Body of pancreas (tissue), 4 donors: ENCODE data around the gene FGFBP3. TPM values are rescaled to one million over a fixed set of nuclear protein-coding genes. Genes with fewer than 3 reads are reported as not detected.

Source experiments
- ATAC-seq: fragments of 150-250 bp; one replicate; pipeline ENCODE4 v1.9.1; 2016
- DNase-seq, 4 donors: peaks; one replicate each; pipeline ENCODE4 v3.0.0-alpha.2; 2019
- H3K27ac ChIP-seq, 4 donors: fragments of 200-600 bp; sonication (generic); 1 replicate in 3 of 4; 2 replicates in 1 of 4; pipeline versions ENCODE4 v1.5.1 to v1.6.1; 2016 to 2019; ENCODE audit warnings: mild to moderate bottlenecking in 1 of 4, mixed read lengths in 1 of 4, moderate library complexity in 1 of 4
- H3K27me3 ChIP-seq, 2 donors: fragments of 200-600 bp; sonication (generic); one replicate each; pipeline ENCODE4 v1.6.0; 2016; ENCODE audit warnings: mild to moderate bottlenecking in 1 of 2
- H3K36me3 ChIP-seq, 2 donors: fragments of 200-600 bp; sonication (generic); replicated peaks in 1 of 2; 2 replicates each; pipeline ENCODE4 v1.5.1; 2016; ENCODE audit warnings: low read depth in 2 of 2; ENCODE audit not compliant: insufficient read depth in 1 of 2
- H3K4me1 ChIP-seq: fragments of 200-600 bp; sonication (generic); one replicate; pipeline ENCODE4 v1.6.0; 2016
- H3K4me3 ChIP-seq, 2 donors: fragments of 200-600 bp; sonication (generic); 1 replicate in 1 of 2; 2 replicates in 1 of 2; pipeline ENCODE4 v1.5.1; 2016 to 2019
- H3K9me3 ChIP-seq, 3 donors: fragments of 200-600 bp; sonication (generic); 1 replicate in 2 of 3; 2 replicates in 1 of 3; pipeline ENCODE4 v1.5.1; 2016
- CTCF ChIP-seq, 7 experiments: fragments of 450-650 bp in 4 of 7; fragments of 200-600 bp in 3 of 7; sonication (generic) in 3 of 7; IDR thresholded peaks; one replicate each; pipeline ENCODE4 v1.5.1; 2016 to 2019; ENCODE audit warnings: antibody characterized with exemption in 7 of 7
- POLR2A ChIP-seq, 3 donors: fragments of 450-650 bp; IDR thresholded peaks; one replicate each; pipeline ENCODE4 v1.6.1; 2016; ENCODE audit warnings: antibody characterized with exemption in 3 of 3, mild to moderate bottlenecking in 2 of 3
- WGBS, 2 donors: methylation state at CpG; one replicate each; pipeline ENCODE4 v1.1.5; 2017; 5-methylcytosine and 5-hydroxymethylcytosine counted together
- intact Hi-C: fragments of 100-400 bp; cut with DNase I; formaldehyde crosslinking; loops from one replicate; pipeline ENCODE4 v1.15.1; 2023
- total RNA-seq, 2 donors: library from RNA; depleted of rRNA; stranded (reverse); fragments of >200 nt; gene quantifications; one replicate each; pipeline ENCODE4 v1.1.0, GENCODE V29; 2016

Gene FGFBP3
- total RNA-seq, 2 donors from 2014 or later: 2.3 to 3.4 TPM

GRCh38 chr10:91907914-91908336 lies 1.4 kb downstream of the FGFBP3 start:
- Histone ChIP-seq H3K9me3 (no peaks in the 10 kb centered on the region), H3K36me3 (no peaks in the 10 kb centered on the region), H3K27me3 (no peaks in the 10 kb centered on the region), H3K4me1 (peaks cover 17% of the 10 kb centered on the region), H3K27ac (peak overlapping the region in 3 of 4 donors; percentile 48 to 77 (median 58)), H3K4me3 (peak overlapping the region; percentile 69 to 94)
- ATAC-seq (no peak), DNase-seq (peak in 1 of 4 donors; percentile 14)
- intact Hi-C loops: no loop called here
- TF ChIP-seq POLR2A (IDR thresholded peaks at IDR 0.05) (no peak), CTCF (IDR thresholded peaks at IDR 0.05) (no peak)
- WGBS, 2 donors: 5 to 12% methylated on average over 9 to 18 of the region's 18 CpGs

GRCh38 chr10:91907033-91907594 lies 2.2 kb downstream of the FGFBP3 start:
- intact Hi-C loops: no loop called here

GRCh38 chr10:91901784-91902677 lies 7.3 kb downstream of the FGFBP3 start:
- DNase-seq (peak in 2 of 4 donors; percentile 67 to 68), ATAC-seq (no peak)
- no peaks in the 10 kb centered on the region for H3K27me3 ChIP-seq
- peaks cover under 1% of the 10 kb centered on the region for H3K4me1 ChIP-seq
- H3K27ac ChIP-seq: peak overlapping the region in 3 of 4 donors; percentile 17 to 53 (median 36)
- 7 to 11% methylated on average over 2 of the region's 2 CpGs for WGBS, 2 donors
- H3K36me3 ChIP-seq: no peaks in the 10 kb centered on the region
- H3K4me3 ChIP-seq: no peak overlapping the region
- H3K9me3 ChIP-seq: no peaks in the 10 kb centered on the region
- intact Hi-C loops: no loop called here
- TF ChIP-seq CTCF (IDR thresholded peaks at IDR 0.05) (no peak), POLR2A (IDR thresholded peaks at IDR 0.05) (no peak)

More at GRCh38 chr10:91907033-91907594, 2.2 kb downstream of the FGFBP3 start:
- Histone ChIP-seq H3K4me3 (no peak overlapping the region), H3K27me3 (no peaks in the 10 kb centered on the region), H3K4me1 (peaks cover 17% of the 10 kb centered on the region), H3K36me3 (no peaks in the 10 kb centered on the region), H3K9me3 (no peaks in the 10 kb centered on the region), H3K27ac (no peak overlapping the region)
- TF ChIP-seq POLR2A (IDR thresholded peaks at IDR 0.05) (no peak), CTCF (IDR thresholded peaks at IDR 0.05) (no peak)
- DNase-seq: no peak
- no peak for ATAC-seq
- WGBS, 2 donors: 89 to 97% methylated on average over 5 of the region's 5 CpGs

GRCh38 chr10:91897421-91897820 lies 11.9 kb downstream of the FGFBP3 start:
- DNase-seq (no peak), ATAC-seq (no peak)
- H3K27ac ChIP-seq: no peak overlapping the region
- no peak overlapping the region for H3K4me3 ChIP-seq
- TF ChIP-seq CTCF (IDR thresholded peaks at IDR 0.05) (no peak), POLR2A (IDR thresholded peaks at IDR 0.05) (no peak)
- no peaks in the 10 kb centered on the region for H3K4me1 ChIP-seq
- H3K9me3 ChIP-seq: no peaks in the 10 kb centered on the region
- H3K27me3 ChIP-seq: no peaks in the 10 kb centered on the region
- intact Hi-C loops: no loop called here
- 60 to 61% methylated on average over 8 of the region's 8 CpGs for WGBS, 2 donors
- no peaks in the 10 kb centered on the region for H3K36me3 ChIP-seq
